ENCODE measurements around the gene SRP9.

- TF ChIP-seq YY1 (IDR thresholded peaks at IDR 0.05; ENCODE audit: low read depth, low read length): no peak
- no peak for TF ChIP-seq USF2 (IDR thresholded peaks at IDR 0.05; ENCODE audit: borderline replicate concordance, low read depth, low read length)
These were observed 6.9 kb upstream of the SRP9 start for GRCh38 chr1:225770561-225771248.
